Measurements from ENCODE around the gene ANP32E. TPM values are rescaled to one million over a fixed set of nuclear protein-coding genes. Genes with fewer than 3 reads are reported as not detected.

Gene ANP32E
- total and polyA plus RNA-seq, 2 of the 13 experiments (the other 11 are each of a cell fraction or from before 2014, with no cell fraction given): 10.3 to 53.0 TPM

GRCh38 chr1:150234566-150235293, 1.2 kb downstream of the ANP32E start (continued):
- TF ChIP-seq LRRFIP1 (CRISPR knock-in tag; conservative IDR thresholded peaks at IDR 0.05) (no peak), ZKSCAN1 (IDR thresholded peaks at IDR 0.05; ENCODE audit: low read length) (no peak), SYNCRIP (IDR thresholded peaks at IDR 0.05; ENCODE audit: insufficient read depth, low read depth, low read length) (no peak), ZNF766 (CRISPR knock-in tag; IDR thresholded peaks at IDR 0.05; ENCODE audit: borderline replicate concordance) (0 out of 2 replicates have a peak, but pooled peaks have one; percentile 16), ZGPAT (CRISPR knock-in tag; IDR thresholded peaks at IDR 0.05) (peak; percentile 75), ZNF780A (CRISPR knock-in tag; IDR thresholded peaks at IDR 0.05) (no peak; the same call in 1 of the 2 replicates), ZNF629 (CRISPR knock-in tag; conservative IDR thresholded peaks at IDR 0.05) (0 out of 2 replicates have a peak, but pooled peaks have one; percentile 13), ARNT (IDR thresholded peaks at IDR 0.05) (no peak), STAG1 (CRISPR knock-in tag; IDR thresholded peaks at IDR 0.05) (no peak; the same call in 1 of the 2 replicates), ZNF570 (CRISPR knock-in tag; IDR thresholded peaks at IDR 0.05; ENCODE audit: borderline replicate concordance) (no peak), RBFOX2 (IDR thresholded peaks at IDR 0.05; ENCODE audit: low read depth, low read length) (peak; percentile 85), NFIC (IDR thresholded peaks at IDR 0.05; ENCODE audit: low read length) (no peak), HNRNPK (IDR thresholded peaks at IDR 0.05; ENCODE audit: low read depth, low read length, poor library complexity, severe bottlenecking) (no peak), HNRNPL (IDR thresholded peaks at IDR 0.05; ENCODE audit: low read depth, low read length) (0 out of 2 replicates have a peak, but pooled peaks have one; percentile 36), KDM5B (CRISPR knock-in tag; IDR thresholded peaks at IDR 0.05; ENCODE audit: borderline replicate concordance) (peak; percentile 42), ZMAT3 (CRISPR knock-in tag; conservative IDR thresholded peaks at IDR 0.05) (0 out of 2 replicates have a peak, but pooled peaks have one; percentile 29), ZFP41 (CRISPR knock-in tag; IDR thresholded peaks at IDR 0.05; ENCODE audit: borderline replicate concordance) (peak; percentile 48; the same call in 1 of the 2 replicates), RFXANK (CRISPR knock-in tag; IDR thresholded peaks at IDR 0.05) (no peak), ZBTB43 (CRISPR knock-in tag; conservative IDR thresholded peaks at IDR 0.05) (0 out of 2 replicates have a peak, but pooled peaks have one; percentile 74), PRPF4 (IDR thresholded peaks at IDR 0.05; ENCODE audit: low read depth, low read length, poor library complexity, severe bottlenecking) (no peak), ZBTB7A (CRISPR knock-in tag; IDR thresholded peaks at IDR 0.05) (0 out of 2 replicates have a peak, but pooled peaks have one; percentile 31), ZNF773 (CRISPR knock-in tag; IDR thresholded peaks at IDR 0.05; ENCODE audit: borderline replicate concordance) (peak; percentile 43; the same call in 1 of the 2 replicates), NFKBIZ (CRISPR knock-in tag; IDR thresholded peaks at IDR 0.05) (no peak; the same call in 1 of the 2 replicates), HMG20A (CRISPR knock-in tag; IDR thresholded peaks at IDR 0.05; ENCODE audit: borderline replicate concordance) (no peak), NCOA5 (CRISPR knock-in tag; IDR thresholded peaks at IDR 0.05) (no peak), ZNF335 (CRISPR knock-in tag; IDR thresholded peaks at IDR 0.05) (no peak), GLI4 (CRISPR knock-in tag; IDR thresholded peaks at IDR 0.05; ENCODE audit: borderline replicate concordance) (no peak)
